Endothelial cell of umbilical vein (primary cell): ENCODE measurements around the gene DISP3.

Source experiments
- CTCF ChIP-seq, 2 donors: IDR thresholded peaks; 1 replicate in 1 of 2; 2 replicates in 1 of 2; pipeline ENCODE4 v1.5.1; 2011; ENCODE audit warnings: low read length in 2 of 2, mild to moderate bottlenecking in 2 of 2, moderate library complexity in 2 of 2, control low read depth in 1 of 2, inconsistent platforms in 1 of 2, low read depth in 1 of 2; ENCODE audit not compliant: insufficient read depth in 1 of 2; ENCODE audit errors: extremely low read depth in 1 of 2
- EZH2 ChIP-seq: IDR thresholded peaks from 2 replicates; pipeline ENCODE4 v1.6.1; 2012; ENCODE audit warnings: borderline replicate concordance, low read depth, mild to moderate bottlenecking, moderate library complexity, low read length, inconsistent platforms; ENCODE audit not compliant: severe bottlenecking
- MAX ChIP-seq: IDR thresholded peaks from 2 replicates; pipeline ENCODE4 v1.6.1; 2011; ENCODE audit not compliant: insufficient read depth, insufficient read length
- POLR2A ChIP-seq: IDR thresholded peaks from 2 replicates; pipeline ENCODE4 v1.6.1; 2012; ENCODE audit warnings: low read depth, mild to moderate bottlenecking, control low read depth, low read length
- POLR2AphosphoS5 ChIP-seq: IDR thresholded peaks from 2 replicates; pipeline ENCODE4 v1.6.1; 2012; ENCODE audit warnings: low read depth, mild to moderate bottlenecking, control low read depth, low read length, moderate library complexity; ENCODE audit not compliant: insufficient read depth

- TF ChIP-seq POLR2AphosphoS5 (no peak), CTCF (IDR thresholded peaks at IDR 0.05; ENCODE audit: extremely low read depth in 1 of 2, insufficient read depth in 1 of 2, low read depth in 1 of 2, low read length in 2 of 2) (no peak), MAX (no peak), POLR2A (no peak), EZH2 (no peak)
These were observed 4.1 kb upstream of the DISP3 start for GRCh38 chr1:11474826-11475225.
